GM10266 (cell line): ENCODE data around the gene SLC16A4.
"Not testable (repeated sequence)": the region's sequence is repeated elsewhere in the genome, so short reads cannot be mapped to it uniquely, and the experiment has no call there.

Experiments used
- DNase-seq: peaks from one replicate; pipeline ENCODE4 v3.0.0; 2012; ENCODE audit errors: extremely low spot score
- TF ChIP-seq, protein P1 (sequence below): IDR thresholded peaks from 2 replicates; pipeline ENCODE4 v1.5.1; 2012; ENCODE audit warnings: mild to moderate bottlenecking, low read depth; ENCODE audit not compliant: control insufficient read depth, insufficient read depth; ENCODE audit errors: missing control alignments

SLC16A4 gene

DNA sequence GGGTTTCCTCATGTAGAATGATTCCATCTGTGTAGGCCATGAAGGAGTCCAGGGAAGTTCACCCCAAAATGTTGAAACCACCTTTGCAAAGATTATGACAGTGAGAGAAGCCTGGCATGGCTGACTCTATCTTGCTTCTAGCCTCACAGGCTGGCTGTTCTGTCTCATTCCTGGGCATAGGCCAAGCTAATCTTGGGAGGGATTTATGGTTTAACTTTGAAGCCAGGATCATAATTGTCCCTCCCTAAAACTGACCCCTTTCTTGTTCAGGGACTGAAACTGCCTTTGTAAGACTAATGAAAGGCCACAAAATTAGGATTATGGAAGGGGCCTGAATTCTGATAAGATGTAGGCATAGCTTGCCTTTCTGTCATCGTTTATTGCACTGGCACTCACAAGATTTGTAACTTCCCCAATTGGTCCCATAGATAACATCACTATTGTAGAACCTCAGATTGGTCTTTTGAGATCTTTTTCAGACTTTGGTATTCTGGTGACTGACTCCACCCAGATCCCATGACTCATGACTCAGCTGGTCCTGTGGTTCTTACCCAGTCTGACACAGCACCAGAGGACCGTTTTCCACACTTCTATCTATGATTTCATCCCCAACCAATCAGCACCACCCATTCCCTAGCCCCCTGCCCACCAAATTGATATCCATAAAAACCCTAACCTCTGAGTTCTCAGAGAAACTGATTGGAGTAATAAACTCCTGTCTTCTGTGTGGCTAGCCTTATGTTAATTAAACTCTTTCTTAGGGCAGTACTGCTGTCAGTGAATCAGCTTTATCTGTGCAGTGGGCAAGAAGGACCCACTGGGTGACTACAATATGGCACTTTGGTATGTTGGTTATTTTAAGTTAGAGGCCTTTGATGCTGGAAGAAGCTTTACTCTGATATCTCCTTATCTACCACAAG lies 30.3 kb upstream of the SLC16A4 start:
- DNase-seq, result no peak

DNA sequence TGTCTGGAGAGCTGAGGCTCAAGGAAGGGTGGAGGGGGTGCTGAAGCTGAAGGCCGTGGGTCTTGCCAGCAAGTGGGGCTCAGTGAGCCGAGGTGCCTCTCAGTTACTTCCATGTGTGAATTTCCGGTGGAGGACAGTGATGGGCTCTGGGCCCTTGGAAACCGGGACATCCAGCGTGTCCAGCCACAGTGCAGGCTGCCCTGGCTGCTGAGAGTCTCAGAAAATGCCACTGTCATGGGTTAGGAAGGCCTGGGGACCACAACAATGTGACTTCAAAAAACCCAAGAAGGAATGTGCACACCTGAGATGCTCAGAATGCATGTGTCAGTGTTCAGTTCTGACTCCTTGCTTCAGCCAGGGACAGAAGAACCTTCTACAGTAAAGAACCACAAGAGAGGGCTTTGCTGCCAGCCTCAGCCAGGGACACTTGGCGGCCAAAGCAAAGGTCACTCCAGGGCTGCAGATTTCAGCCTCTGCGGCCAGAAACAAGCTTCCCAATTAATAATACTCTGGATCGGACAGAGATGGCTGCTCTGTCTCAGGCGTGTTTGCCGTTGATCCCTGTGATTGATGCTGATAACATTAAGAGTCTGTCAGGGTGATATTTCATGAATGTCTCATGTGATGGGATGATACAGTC lies 29.3 kb upstream of the SLC16A4 start:
- no peak for DNase-seq
- TF ChIP-seq, protein P1, sequence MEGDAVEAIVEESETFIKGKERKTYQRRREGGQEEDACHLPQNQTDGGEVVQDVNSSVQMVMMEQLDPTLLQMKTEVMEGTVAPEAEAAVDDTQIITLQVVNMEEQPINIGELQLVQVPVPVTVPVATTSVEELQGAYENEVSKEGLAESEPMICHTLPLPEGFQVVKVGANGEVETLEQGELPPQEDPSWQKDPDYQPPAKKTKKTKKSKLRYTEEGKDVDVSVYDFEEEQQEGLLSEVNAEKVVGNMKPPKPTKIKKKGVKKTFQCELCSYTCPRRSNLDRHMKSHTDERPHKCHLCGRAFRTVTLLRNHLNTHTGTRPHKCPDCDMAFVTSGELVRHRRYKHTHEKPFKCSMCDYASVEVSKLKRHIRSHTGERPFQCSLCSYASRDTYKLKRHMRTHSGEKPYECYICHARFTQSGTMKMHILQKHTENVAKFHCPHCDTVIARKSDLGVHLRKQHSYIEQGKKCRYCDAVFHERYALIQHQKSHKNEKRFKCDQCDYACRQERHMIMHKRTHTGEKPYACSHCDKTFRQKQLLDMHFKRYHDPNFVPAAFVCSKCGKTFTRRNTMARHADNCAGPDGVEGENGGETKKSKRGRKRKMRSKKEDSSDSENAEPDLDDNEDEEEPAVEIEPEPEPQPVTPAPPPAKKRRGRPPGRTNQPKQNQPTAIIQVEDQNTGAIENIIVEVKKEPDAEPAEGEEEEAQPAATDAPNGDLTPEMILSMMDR, result no peak

More for the DNA sequence above, 30.3 kb upstream of the SLC16A4 start:
- TF ChIP-seq, protein P1, result no peak

DNA sequence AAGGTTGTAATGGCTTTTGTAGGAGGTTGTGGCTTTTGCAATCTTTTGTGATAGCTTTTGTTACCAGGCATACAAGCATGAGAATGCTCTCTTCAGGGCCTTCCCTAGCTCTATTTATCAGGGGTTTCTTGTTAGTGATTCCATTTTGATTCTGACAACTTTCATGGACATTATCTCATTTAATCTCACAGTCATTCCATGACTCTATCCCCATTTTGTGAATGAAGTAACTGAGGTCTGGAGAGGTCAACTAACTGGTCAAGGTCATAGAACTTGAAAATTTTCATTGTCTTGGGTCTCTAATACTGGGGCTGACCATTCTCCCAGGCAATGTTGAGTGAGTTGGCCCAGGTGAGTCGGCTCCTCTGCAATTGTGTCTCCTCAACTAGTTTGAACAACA lies 27.9 kb upstream of the SLC16A4 start:
- TF ChIP-seq, protein P1, result no peak
- no peak for DNase-seq

DNA sequence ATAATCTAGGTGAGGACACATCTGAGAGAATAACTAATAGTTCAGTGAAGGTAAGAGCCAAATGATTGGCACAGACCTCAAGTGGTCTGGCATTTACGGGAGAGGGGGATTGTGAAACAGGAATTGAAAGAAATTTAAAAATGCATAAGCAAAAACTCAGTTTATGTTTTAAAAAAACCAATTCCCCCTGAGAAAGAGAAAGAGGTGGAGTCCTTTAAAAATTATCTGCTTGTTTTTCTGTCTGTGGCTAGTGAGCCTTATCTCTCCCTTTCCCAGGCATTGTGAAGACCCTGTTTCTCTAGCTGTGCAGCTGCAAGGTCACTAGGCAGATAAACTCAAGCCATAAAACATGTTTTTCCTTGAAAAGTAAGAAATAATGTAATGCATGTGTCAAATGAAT lies 22.2 kb upstream of the SLC16A4 start:
- not testable (repeated sequence) for DNase-seq

DNA sequence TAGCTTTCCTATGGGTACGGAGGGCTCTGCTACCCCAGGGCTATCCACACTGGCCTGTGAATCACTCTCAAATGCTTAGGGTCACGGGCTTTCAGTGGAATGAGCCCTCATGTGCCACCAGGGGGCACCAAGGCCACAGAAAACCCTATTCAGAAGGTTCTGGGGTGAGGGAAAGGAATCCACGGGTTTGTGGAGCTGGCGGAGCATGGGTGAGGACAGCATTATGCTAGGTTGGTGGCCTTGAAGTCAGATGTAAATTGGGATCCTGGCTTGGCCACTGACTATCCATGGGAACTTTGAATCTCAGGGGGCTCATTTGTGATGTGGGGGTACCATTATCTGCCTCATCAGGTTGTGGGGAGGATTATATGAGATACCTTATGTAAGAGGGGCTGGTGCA lies 21.8 kb upstream of the SLC16A4 start:
- TF ChIP-seq, protein P1, result peak; percentile 79
- DNase-seq, result peak; percentile 54

DNA sequence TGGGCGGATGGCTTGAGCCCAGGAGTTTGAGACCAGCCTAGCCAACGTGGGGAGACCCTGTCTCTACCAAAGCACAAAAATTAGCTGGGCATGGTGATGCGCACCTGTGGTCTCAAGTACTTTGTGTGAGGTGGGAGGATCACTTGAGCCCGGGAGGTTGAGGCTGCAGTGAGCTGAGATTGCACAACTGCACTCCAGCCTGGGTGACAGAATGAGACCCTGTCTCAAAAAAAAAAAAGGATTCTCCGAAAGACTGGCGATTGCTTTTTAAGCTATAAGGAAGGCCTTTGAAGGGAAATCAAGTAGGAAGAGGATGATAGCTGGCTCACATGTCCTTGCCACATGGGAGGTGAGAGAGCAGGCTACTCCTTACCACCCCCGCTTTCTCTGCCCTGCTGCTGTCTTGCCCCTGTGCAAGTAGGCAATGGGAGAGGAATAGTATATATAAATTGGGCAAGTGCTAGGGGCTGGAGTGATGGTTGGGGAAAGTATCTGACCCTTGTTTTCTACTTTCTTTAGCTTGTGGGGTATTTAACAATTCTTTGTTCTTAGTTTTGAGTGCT lies 20.4 kb upstream of the SLC16A4 start:
- TF ChIP-seq, protein P1, result no peak
- DNase-seq, result no peak

DNA sequence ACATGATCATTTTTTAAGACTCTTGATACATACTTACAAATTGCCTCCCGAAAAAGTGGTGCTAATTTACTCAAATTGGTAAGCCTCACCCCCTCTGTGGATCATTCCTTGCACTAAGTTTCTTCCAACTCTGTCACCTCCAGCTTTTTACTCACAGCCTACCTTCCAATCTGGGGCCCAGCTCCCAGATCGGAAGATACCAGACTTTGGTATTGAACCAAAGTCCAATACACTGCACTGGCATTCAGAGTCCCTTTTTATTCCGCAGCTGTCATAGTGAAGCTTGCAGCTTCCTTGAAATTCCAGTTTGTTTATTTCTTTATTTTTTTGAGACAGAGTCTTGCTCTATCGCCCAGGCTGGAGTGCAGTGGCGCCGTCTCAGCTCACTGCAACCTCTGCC lies 18.5 kb upstream of the SLC16A4 start:
- no peak for DNase-seq
- TF ChIP-seq, protein P1, result no peak
